CD4-positive, alpha-beta T cell treated with Interleukin-4 for 1 hour (primary cell): Measurements from ENCODE around the gene GYPC.
"Not testable (repeated sequence)": the region's sequence is repeated elsewhere in the genome, so short reads cannot be mapped to it uniquely, and the experiment has no call there.

Experiments used
- DNase-seq, 2 donors: peaks; one replicate each; pipeline ENCODE4 v3.0.0-alpha.2; 2020 to 2022

The GYPC gene

GRCh38 chr2:126703311-126703710 is 47.4 kb downstream of the GYPC start:
- no peak for DNase-seq

- DNase-seq, result no peak
Measured at GRCh38 chr2:126704434-126705160, 48.6 kb downstream of the GYPC start.

GRCh38 chr2:126707191-126707590 is 51.2 kb downstream of the GYPC start:
- no peak for DNase-seq

GRCh38 chr2:126707941-126708340 is 52.0 kb downstream of the GYPC start:
- no peak for DNase-seq

- no peak for DNase-seq
Measured at GRCh38 chr2:126714191-126714965, 58.4 kb downstream of the GYPC start.

GRCh38 chr2:126715111-126715510 is 59.2 kb downstream of the GYPC start:
- no peak for DNase-seq

- no peak for DNase-seq
Measured at GRCh38 chr2:126715576-126716406, 59.8 kb downstream of the GYPC start.

- DNase-seq, result not testable (repeated sequence)
Measured at GRCh38 chr2:126717277-126717676, 61.3 kb downstream of the GYPC start.

- no peak for DNase-seq
Measured at GRCh38 chr2:126717928-126718327, 62.0 kb downstream of the GYPC start.

- no peak for DNase-seq
Measured at GRCh38 chr2:126719191-126719832, 63.4 kb downstream of the GYPC start.

GRCh38 chr2:126719833-126720351 is 63.9 kb downstream of the GYPC start:
- DNase-seq, result no peak

GRCh38 chr2:126720638-126721037 is 64.7 kb downstream of the GYPC start:
- DNase-seq, result no peak

GRCh38 chr2:126722081-126722480 is 66.1 kb downstream of the GYPC start:
- DNase-seq, result no peak

GRCh38 chr2:126722546-126722945 is 66.6 kb downstream of the GYPC start:
- no peak for DNase-seq

- DNase-seq, result no peak
Measured at GRCh38 chr2:126723281-126723815, 67.4 kb downstream of the GYPC start.

GRCh38 chr2:126725580-126725979 is 69.6 kb downstream of the GYPC start:
- DNase-seq, result no peak

- DNase-seq, result no peak
Measured at GRCh38 chr2:126729896-126730295, 73.9 kb downstream of the GYPC start.

GRCh38 chr2:126730655-126731054 is 74.7 kb downstream of the GYPC start:
- no peak for DNase-seq

GRCh38 chr2:126731353-126731752 is 75.4 kb downstream of the GYPC start:
- no peak for DNase-seq

GRCh38 chr2:126732682-126733245 is 76.8 kb downstream of the GYPC start:
- no peak for DNase-seq

GRCh38 chr2:126733795-126734194 is 77.8 kb downstream of the GYPC start:
- DNase-seq, result no peak
